Stimulated activated CD8-positive, alpha-beta memory T cell treated with anti-CD3 and anti-CD28 coated beads, Interleukin-7, amount 100 ng/mL, for 24 hours (primary cell): ENCODE results near the gene ZNF91.
"Not testable (repeated sequence)": the region's sequence is repeated elsewhere in the genome, so short reads cannot be mapped to it uniquely, and the experiment has no call there.

ENCODE experiments used
- DNase-seq: peaks from one replicate; pipeline ENCODE4 v3.0.0-alpha.2; 2020; ENCODE audit warnings: low read depth

ZNF91 gene

GRCh38 chr19:23318941-23319340 is 76.3 kb downstream of the ZNF91 start:
- DNase-seq: not testable (repeated sequence)

- no peak for DNase-seq
Measured at GRCh38 chr19:23318143-23318542, 77.1 kb downstream of the ZNF91 start.

GRCh38 chr19:23315286-23315685 is 80.0 kb downstream of the ZNF91 start:
- no peak for DNase-seq

- DNase-seq: no peak
Measured at GRCh38 chr19:23314505-23315251, 80.6 kb downstream of the ZNF91 start.

GRCh38 chr19:23313196-23313595 is 82.1 kb downstream of the ZNF91 start:
- DNase-seq: no peak

GRCh38 chr19:23312515-23312914 is 82.8 kb downstream of the ZNF91 start:
- DNase-seq: no peak

- no peak for DNase-seq
Measured at GRCh38 chr19:23311551-23311950, 83.7 kb downstream of the ZNF91 start.

- DNase-seq: no peak
Measured at GRCh38 chr19:23310729-23311211, 84.5 kb downstream of the ZNF91 start.

GRCh38 chr19:23309926-23310325 is 85.3 kb downstream of the ZNF91 start:
- DNase-seq: no peak

GRCh38 chr19:23305555-23305954 is 89.7 kb downstream of the ZNF91 start:
- no peak for DNase-seq

- DNase-seq: no peak
Measured at GRCh38 chr19:23304238-23304637, 91.0 kb downstream of the ZNF91 start.

- DNase-seq: no peak
Measured at GRCh38 chr19:23294141-23294540, 101.1 kb downstream of the ZNF91 start.

GRCh38 chr19:23289966-23290365 is 105.3 kb downstream of the ZNF91 start:
- DNase-seq: not testable (repeated sequence)
